Measurements from ENCODE around the gene MT1E.
"Not testable (repeated sequence)": the region's sequence is repeated elsewhere in the genome, so short reads cannot be mapped to it uniquely, and the experiment has no call there.

MT1E gene

DNA sequence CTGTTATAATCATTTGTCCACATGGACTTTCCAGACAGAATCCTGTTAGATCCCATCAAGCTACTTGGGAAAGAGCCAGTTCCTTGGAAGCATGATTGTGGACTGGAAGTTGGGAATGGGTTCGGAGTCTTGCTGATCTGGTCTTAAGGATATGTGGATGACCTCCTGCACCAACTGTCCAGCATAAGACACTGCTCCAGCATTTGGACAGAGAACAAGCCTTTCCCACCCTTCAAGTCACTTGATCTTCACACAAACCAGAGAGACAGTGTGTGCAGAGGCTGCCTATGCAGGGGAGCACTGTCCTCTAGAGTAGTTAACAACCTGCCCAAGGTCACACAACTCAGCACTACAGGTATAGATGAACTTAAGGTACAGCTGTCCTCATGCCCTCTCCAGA, 20.3 kb downstream of the MT1E start:
- DNase-seq (ENCODE audit: low read depth, low spot score) = no peak

DNA sequence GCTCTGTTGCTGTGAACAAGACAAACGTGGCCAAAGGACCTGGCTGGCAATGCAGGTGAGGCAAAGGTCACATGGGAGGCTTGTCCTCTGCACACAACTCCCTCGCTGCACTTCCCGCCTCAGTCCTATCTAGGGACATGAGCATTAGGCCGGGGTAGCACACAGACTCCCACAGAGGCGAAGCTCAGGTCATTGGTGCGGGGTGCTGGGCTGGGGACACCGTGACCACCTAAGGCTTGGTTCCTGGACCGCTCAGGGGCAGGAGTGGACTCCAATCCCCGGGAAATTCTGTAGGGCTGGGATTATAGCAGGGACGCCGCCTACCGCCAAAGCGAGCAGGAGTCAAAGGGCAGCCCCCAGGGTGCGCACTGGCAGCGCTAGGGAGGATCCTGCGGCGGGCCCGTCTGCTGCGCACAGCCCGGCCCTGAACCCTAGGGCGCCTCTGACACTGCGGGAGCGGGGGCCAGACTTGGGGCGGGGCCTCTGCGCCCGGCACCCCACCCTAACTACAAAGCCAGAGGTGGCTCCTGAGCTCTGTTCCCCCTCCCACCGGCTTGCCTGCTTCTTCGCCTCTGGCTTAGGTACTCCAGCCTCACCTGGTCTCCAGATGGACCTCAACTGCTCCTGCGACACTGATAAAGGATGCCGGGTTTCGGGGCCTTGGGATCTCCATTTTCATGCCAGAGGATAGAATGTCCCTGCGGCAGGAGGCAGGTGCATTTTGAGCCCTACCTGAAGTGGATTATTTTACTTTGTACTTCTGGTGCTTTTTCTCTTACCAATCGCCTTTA, 22.3 kb downstream of the MT1E start:
- no peak for DNase-seq (ENCODE audit: low read depth, low spot score)

DNA sequence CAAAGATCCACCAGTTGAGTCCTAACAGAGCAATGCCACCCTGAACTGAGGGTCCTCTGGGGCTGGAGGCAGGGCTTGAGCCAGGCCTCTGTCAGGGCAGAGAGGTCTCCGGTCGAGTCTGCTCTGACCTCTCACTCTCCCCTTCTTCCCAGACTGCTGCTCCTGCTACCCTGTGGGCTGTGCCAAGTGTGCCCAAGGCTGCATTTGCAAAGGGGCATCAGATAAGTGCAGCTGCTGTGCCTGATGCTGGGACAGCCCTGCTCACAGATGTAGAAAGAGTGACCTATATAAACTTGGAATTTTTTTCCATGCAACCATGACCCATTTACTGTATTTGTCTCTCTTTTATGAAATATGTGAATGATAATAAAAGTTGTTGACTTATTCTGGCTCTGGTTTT, 23.7 kb downstream of the MT1E start:
- DNase-seq (ENCODE audit: low read depth, low spot score) = no peak

DNA sequence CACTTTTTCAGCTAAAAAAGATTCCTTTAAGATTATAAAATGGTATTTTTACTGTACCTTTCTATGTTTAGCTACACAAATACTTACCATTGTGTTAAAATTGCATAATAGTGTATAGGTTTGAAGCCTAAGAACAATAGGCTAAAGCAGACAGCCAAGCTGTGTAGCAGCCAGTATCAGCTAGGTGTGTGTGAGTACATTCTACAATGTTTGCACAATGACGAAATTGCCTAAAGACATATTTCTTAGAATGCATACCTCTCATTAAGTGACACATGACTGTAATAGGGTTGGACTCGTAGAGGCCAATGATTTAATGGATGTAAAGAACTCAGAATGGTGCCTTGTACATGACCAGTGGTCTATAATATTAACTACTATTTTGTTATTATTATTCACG, 24.2 kb downstream of the MT1E start:
- DNase-seq (ENCODE audit: low read depth, low spot score) = no peak

DNA sequence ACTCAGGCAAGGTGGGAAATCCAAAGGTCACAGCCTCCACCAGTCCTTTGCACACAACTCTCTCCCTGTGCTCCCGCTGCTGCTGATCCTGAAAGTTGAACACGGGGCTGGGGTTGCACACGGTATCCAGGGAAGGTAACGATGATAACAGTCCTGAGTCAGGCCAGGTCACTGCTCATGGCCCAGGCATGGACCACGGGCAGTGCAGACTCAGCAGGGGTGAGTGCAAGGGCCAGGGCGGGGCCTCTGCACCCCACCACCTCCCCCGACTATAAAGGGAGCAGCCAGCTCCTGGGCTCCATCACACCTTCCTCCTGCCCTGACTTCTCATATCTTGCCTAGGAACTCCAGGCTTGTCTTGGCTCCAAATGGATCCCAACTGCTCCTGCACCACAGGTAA, 26.0 kb downstream of the MT1E start, which contains the start of gene MT1B:
MT1B (plus strand) TSS at position 301 of the 400 bp plus-strand sequence; CDS start at position 369, 68 bp downstream.
- no peak for DNase-seq (ENCODE audit: low read depth, low spot score)

DNA sequence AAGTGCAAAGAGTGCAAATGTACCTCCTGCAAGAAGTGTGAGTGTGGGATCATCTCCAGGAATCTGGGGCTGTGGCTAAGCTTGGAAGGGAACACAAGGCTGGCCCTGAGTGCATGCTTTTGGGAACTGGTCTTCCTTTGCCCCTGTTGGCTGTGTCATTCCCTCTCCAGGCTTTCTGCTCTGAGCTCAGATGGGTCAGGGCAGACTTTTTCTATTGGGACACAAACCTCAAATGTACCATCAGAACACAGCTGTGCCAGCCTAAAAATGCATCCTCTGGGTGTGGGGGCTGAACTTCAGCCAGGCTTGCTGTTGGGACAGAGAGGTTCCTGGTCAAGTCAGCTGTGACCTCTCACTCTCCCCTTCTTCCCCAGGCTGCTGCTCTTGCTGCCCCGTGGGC, 27.0 kb downstream of the MT1E start:
- DNase-seq (ENCODE audit: low read depth, low spot score) = no peak

DNA sequence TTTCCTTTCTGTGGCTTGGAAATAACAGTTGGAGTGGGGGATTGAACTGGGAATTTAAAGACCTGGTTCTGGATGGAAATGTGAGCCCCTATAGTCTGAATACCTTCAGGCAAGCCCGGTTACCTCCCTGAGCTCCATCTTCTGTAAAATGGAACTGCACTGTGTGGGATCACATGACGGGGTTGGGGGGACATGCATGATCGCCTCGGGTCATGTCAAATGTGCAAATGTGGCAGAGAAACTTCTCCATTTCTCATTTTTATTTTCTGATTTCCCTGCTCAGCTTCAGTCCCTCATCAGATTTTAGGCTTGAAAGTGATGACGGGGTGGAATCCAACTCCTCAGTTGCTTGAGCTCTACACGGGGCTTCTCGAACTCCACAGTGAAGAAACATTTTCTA, 27.6 kb downstream of the MT1E start:
- DNase-seq (ENCODE audit: low read depth, low spot score) = no peak

DNA sequence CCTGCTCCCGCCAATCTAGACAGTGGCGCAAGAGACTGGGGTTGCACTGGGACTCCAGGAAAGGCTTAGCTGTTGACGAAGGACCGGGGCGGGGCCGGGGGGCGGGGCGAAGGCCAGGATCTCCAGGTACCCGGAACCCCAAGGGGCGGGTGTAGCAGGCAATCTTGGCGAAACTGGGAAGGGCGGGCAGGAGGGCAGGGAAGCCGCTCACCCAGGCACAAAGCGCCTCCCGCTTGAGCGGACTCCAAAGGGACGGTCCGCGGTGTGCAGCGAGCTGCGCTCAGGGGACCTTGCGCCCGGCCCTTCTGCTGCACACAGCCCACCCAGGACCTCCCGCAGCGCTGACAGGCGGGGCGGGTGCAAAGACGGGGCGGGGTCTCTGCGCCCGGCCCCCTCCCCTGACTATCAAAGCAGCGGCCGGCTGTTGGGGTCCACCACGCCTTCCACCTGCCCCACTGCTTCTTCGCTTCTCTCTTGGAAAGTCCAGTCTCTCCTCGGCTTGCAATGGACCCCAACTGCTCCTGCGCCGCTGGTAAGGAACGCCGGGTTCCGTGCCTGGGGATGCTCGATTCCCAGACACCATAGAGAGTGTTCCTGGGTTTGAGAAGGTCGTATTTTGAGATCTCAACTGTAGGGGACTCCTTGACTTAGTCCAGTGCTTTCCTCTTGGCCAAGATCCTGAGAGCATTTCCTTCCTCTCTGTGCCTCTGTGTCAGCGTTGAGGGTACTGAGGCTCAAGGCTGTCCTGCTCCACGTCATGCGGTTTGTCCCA, 32.2 kb downstream of the MT1E start, which contains the start of gene MT1F:
MT1F (plus strand) TSS at position 405 of the 772 bp plus-strand sequence; CDS start at position 505, 100 bp downstream.
- peak; percentile 33 for DNase-seq (ENCODE audit: low read depth, low spot score)

DNA sequence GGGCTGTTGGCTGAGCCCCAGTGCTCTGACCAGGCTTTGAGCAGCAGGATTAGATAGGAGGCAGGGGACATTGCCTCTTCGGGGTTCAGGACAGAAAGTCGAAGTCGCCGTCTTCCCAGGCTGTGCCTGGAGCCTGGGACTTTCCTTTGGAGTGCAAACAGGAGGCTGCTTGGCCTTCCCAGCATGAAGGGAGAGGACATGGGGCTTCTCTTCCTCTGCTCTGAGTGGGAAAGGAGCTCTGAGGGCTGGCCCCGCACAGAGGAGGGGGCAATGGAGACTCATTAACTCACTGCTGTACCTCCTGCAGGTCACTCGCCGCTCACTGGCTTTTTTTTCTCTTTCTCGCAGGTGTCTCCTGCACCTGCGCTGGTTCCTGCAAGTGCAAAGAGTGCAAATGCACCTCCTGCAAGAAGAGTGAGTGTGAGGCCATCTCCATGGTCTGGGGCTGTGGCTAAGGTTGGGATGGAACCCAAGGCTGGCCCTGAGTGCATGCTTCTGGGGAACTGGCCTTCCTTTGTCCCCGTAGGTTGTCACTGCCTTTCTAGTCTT, 32.8 kb downstream of the MT1E start:
- no peak for DNase-seq (ENCODE audit: low read depth, low spot score)

DNA sequence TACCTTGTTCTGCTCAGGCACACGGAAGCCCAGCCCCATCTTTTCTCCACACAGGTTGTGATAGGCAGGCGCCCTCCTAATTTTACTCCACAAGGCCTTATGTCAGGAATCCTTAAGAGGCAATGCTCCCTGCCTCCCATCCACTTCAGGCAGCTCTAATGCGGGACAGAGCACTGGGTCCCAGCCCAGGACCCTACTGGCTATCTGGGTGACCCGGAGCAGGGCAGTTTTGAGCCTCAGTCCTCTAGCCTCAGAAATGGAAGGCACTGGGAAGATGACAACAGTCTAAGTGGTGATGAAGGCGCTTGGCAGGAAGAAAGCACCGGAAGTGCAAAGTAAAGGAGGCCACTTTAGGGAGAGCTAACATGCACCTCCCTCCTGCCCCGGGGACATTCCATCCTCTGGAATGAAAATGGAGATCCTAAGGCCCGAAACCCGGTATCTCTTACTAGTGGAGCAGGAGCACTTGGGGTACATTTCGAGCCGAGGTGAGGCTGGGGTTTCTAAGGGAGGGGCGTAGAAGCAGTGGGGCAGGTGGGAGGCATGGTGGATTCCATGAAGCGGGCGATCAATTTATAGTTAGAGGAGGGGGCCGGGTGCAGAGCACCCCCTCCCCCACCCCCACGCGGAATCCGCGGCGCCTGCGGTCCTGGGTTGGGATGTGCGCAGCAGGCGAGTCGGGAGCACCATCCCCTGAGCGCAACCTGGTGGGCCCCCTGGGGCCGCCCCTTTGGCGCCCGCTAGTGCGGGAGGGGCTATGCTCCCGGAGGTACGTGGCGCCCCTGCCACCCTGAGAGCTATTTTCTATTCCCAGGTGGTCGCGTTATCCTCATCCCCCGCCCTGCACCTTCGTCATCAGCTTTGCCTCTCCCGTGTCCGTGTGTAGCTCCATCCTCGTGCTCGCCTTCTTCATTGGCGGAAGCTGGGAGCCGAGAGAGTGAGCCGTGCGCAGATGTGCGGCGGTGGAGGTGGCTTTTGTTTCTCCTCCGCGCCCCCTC, 37.1 kb downstream of the MT1E start:
- no peak for DNase-seq (ENCODE audit: low read depth, low spot score)

DNA sequence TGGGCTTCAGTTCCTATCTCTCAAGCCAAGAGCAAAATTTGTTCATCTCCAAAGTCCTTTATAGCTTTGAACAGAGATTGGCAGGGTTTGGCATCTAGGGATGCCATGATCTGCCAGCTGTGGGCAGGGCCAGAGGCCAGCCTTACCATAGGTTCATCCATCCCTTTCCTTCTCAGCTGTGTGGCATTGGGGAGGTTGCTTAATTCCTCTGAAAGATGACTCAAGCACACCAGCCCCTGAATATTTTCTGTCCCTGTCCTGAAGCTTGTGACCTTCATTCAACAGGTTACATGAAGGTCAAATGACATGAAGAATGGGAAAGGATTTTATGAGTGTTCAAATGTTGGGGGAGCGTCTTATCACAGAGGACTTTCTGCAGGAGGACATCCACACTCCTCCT, 38.9 kb downstream of the MT1E start:
- DNase-seq (ENCODE audit: low read depth, low spot score) = no peak

DNA sequence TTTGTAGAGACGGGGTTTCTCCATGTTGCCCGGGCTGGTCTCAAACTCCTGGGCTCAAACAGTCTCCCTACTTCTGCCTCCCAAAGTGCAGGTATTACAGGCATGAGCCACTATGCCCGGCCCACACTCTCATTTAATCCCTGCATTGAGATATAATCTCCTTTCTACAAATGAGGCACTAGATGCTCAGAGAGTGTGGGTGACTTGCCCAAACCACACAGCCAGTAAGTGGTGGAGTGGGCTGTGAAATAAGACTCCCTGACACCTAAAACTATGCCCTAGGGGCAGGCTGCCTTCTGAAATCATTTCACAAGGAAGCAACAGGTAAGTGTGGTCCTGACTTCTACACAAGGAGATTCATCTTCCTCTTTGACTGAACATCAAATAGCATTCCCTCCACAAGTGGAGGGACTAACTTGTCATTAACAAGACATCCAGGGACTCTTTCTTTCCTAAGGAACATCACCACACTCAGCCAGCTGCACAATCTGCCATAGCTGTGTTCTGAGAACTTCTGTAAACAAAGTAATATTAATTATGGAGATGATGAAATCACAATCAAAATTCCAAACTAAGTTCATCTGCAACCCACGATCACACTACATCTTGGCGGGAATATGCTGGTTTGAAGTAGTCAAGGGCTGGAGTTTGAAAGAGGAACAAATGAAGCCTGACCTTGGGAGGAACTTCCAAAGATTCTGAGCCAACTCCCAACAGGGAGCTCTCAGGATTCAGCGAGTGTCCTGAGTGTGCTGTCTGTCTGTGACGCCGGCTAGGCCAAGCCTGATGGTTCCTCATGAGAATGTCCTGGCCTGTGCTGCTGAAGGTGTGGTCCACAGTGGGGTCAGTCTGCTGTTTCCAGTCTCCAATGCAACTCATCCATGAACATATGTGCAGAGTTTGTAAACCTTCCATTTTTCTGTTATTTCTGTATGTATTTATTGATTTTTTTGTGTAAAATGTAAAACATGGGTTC, 40.0 kb downstream of the MT1E start:
- not testable (repeated sequence) for DNase-seq (ENCODE audit: low read depth, low spot score)

DNA sequence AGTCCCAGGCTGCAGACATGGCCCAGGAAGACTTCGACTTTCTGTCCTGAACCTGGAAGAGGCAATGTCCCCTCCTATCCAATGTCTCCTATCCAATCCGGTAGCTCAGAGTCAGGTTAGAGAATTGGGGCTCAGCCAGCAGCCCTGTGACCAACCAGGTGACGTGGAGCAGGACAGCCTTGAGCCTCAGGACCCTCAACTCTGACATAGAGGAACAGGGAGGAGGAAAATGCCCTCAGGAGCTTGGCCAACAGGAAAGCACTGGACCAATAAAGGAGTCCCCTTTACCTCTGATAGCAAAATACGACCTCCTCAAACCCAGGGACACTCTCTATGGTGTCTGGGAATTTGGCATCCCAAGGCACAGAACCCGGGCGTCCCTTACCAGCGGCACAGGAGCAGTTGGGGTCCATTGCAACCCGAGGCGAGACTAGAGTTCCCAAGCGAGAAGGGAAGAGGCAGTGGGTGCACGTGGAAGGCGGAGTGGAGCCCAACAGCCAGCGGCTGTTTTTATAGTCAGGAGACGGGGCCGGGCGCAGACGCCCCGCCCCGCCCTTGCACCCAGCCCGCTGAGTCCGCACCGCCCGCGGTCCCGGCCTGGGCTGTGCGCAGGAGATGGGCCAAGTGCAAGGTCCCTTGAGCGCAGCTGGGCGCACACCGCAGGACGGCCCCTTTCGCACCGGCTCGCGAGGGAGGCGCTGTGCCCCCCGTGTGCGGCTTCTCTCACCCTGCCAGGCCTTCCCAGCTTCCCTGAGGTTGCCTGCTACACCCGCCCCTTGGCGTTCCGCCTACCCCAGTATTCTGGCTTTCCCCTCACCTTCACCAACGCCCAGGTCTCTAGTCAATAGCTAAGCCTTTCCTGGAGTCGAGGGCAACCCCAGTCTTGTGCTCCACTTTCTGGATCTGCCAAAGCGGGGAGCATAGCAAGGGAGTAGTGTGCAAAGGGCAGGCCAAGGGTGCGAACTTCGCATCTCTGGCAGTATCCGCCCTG, 42.3 kb downstream of the MT1E start, which contains the start of gene MT1G:
MT1G (minus strand) TSS at position 485 of the 991 bp plus-strand sequence; CDS start at position 413, 72 bp downstream.
- no peak for DNase-seq (ENCODE audit: low read depth, low spot score)

DNA sequence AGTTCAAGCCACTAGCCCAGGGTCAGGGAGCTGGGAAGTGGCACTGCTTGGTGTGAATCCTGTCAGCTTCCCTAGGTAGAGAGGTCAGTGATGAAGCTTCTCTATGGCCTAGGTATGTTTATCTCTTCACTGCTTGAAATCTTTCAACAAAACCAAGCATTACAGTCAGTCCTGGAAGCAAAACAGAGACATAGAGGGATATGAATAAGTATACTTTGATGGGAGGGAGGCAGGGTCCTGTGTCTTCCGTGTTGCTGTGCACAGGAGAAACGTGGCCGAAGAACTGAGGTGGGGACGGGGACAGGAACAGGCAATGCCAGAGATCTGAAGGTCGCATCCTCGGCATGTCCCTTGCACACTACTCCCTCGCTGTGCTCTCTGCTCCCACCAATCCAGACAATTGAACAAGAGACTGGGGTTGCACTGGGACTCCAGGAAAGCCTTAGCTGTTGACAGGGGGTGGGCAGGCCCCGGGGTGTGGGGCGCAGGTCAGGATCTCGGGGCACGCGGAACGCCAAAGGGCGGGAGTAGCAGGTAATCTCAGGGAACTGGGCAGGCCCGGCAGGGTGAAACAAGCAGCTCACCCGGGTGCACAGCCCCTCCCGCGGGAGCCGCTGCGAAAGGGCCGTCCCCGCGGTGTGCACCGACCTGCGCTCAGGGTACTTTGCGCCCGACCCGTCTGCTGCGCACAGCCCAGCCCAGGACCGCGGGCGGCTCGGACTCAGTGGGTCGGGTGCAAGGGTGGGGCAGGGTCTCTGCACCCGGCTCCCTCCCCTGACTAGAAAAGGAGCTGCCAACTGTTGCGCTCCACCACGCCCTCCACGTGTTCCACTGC, 43.6 kb downstream of the MT1E start, which contains the start of gene MT1H:
MT1H (plus strand) TSS at position 810 of the 835 bp plus-strand sequence. CDS start 71 bp downstream, outside the sequence.
- no peak for DNase-seq (ENCODE audit: low read depth, low spot score)

DNA sequence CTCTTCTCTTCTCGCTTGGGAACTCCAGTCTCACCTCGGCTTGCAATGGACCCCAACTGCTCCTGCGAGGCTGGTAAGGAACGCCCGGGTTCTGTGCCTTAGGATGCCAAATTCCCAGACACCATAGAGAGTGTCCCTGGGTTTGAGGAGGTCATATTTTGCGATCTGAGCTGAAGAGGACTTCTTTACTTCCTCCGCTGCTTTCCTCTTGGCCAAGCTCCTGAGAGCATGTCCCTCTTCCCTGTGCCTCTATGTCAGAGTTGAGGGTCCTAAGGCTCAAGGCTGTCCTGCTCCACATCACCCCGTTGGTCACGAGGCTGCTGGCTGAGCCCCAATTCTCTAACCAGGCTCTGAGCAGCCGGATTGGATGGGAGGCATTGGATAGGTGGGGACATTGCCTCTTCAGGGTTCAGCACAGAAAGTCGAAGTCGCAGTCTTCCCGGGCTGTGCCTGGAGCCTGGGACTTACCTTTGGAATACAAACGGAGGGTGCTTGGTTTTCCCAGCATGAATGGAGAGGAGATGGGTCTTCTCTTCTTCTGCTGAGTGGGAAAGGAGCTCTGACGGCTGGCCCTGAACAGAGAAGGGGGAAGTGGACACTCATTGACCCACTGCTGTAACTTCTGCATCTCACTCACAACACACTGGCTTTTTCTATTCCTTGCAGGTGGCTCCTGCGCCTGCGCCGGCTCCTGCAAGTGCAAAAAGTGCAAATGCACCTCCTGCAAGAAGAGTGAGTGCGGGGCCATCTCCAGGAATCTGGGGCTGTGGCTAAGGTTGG, 44.4 kb downstream of the MT1E start:
- DNase-seq (ENCODE audit: low read depth, low spot score) = no peak

DNA sequence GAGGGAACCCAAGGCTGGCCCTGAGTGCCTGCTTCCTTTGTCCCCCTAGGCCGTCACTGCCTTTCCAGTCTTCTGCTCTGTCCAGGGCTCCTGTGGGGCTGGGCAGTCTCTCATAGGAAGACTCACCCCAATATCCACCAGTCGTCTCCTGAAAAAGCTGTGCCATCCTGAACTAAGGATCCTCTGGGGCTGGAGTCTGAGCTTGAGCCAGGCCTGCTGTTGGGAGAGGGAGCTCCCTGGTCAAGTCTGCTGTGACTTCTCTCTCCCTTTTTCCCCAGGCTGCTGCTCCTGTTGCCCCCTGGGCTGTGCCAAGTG, 45.0 kb downstream of the MT1E start:
- DNase-seq (ENCODE audit: low read depth, low spot score) = no peak

DNA sequence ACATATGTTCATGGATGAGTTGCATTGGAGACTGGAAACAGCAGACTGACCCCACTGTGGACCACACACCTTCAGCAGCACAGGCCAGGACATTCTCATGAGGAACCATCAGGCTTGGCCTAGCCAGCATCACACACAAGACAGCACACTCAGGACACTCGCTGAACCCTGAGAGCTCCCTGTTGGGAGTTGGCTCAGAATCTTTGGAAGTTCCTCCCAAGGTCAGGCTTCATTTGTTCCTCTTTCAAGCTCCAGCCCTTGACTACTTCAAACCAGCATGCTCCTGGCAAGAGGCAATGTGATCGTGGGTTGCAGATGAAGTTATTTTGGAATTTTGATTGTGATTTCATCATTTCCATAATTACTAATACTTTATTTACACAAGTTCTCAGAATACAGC, 46.1 kb downstream of the MT1E start:
- DNase-seq (ENCODE audit: low read depth, low spot score) = not testable (repeated sequence)

All from activated naive CD8-positive, alpha-beta T cell treated with anti-CD3 and anti-CD28 coated beads, Interleukin-2, amount 50 U/mL, for 16 hours (primary cell).